Activated CD8-positive, alpha-beta T cell treated with anti-CD3 and anti-CD28 coated beads for 36 hours (primary cell): ENCODE measurements around the gene MTUS2. TPM values are rescaled to one million over a fixed set of nuclear protein-coding genes. Genes with fewer than 3 reads are reported as not detected.

Experiments
- ATAC-seq: fragments of 200-7000 bp; cut with Tn5 transposase; one replicate; pipeline ENCODE4 v1.10.0; 2021; ENCODE audit warnings: mild to moderate bottlenecking, moderate library complexity
- CTCF ChIA-PET: fragments of 350-600 bp; sonication (Branson Sonifier 250); formaldehyde crosslinking; loops from one replicate; lab custom pipeline; 2021; ENCODE audit warnings: antibody characterized with exemption; lab: Charles Lee
- POLR2A ChIA-PET: fragments of 350-600 bp; sonication (Branson Sonifier 250); formaldehyde crosslinking; loops from one replicate; lab custom pipeline; 2021; ENCODE audit warnings: antibody characterized with exemption; lab: Charles Lee
- DNase-seq: peaks from one replicate; pipeline ENCODE4 v3.0.0-alpha.2; 2020
- H3K27ac Mint-ChIP-seq: one replicate; pipeline ENCODE4 v1.8.0; 2021; ENCODE audit warnings: mild to moderate bottlenecking, mixed read lengths
- H3K27me3 Mint-ChIP-seq: one replicate; pipeline ENCODE4 v1.8.0; 2021; ENCODE audit warnings: mixed read lengths
- H3K36me3 Mint-ChIP-seq: one replicate; pipeline ENCODE4 v1.8.0; 2021; ENCODE audit warnings: low read depth, mixed read lengths
- H3K4me1 Mint-ChIP-seq: one replicate; pipeline ENCODE4 v1.8.0; 2021; ENCODE audit warnings: low read depth, mixed read lengths
- H3K4me3 Mint-ChIP-seq: one replicate; pipeline ENCODE4 v1.8.0; 2021; ENCODE audit warnings: mild to moderate bottlenecking, moderate library complexity, mixed read lengths
- H3K9me3 Mint-ChIP-seq: one replicate; pipeline ENCODE4 v1.8.0; 2021; ENCODE audit warnings: mixed read lengths
- intact Hi-C: fragments of 100-400 bp; cut with micrococcal nuclease; formaldehyde crosslinking; loops from one replicate; pipeline ENCODE4 v1.10.0; 2022
- total RNA-seq, 2 experiments: library from RNA; stranded (reverse); gene quantifications; one replicate each; pipeline ENCODE4 v1.2.3, GENCODE V29; 2021
- TF ChIP-seq, protein P1 (sequence below): fragments of 200-600 bp; IDR thresholded peaks from one replicate; pipeline ENCODE4 v1.8.0; 2022; ENCODE audit warnings: antibody characterized with exemption, mild to moderate bottlenecking

The MTUS2 gene
- total RNA-seq, 2 experiments from 2014 or later: not detected

- H3K27ac Mint-ChIP-seq: no peak overlapping the region
- CTCF ChIA-PET: interaction anchor here (4.0 kb wide), 1 partner anchor 20 kb away, joined by 22 read pairs; no protein-coding TSS in a partner anchor
- DNase-seq: no peak
- ATAC-seq: no peak
- POLR2A ChIA-PET: no interaction called here
- H3K4me1 Mint-ChIP-seq: no peaks in the 10 kb centered on the region
- no peaks in the 10 kb centered on the region for H3K9me3 Mint-ChIP-seq
- H3K36me3 Mint-ChIP-seq: peaks cover 66% of the 10 kb centered on the region
- intact Hi-C loops: no loop called here
- H3K27me3 Mint-ChIP-seq: no peaks in the 10 kb centered on the region
- TF ChIP-seq, protein P1, sequence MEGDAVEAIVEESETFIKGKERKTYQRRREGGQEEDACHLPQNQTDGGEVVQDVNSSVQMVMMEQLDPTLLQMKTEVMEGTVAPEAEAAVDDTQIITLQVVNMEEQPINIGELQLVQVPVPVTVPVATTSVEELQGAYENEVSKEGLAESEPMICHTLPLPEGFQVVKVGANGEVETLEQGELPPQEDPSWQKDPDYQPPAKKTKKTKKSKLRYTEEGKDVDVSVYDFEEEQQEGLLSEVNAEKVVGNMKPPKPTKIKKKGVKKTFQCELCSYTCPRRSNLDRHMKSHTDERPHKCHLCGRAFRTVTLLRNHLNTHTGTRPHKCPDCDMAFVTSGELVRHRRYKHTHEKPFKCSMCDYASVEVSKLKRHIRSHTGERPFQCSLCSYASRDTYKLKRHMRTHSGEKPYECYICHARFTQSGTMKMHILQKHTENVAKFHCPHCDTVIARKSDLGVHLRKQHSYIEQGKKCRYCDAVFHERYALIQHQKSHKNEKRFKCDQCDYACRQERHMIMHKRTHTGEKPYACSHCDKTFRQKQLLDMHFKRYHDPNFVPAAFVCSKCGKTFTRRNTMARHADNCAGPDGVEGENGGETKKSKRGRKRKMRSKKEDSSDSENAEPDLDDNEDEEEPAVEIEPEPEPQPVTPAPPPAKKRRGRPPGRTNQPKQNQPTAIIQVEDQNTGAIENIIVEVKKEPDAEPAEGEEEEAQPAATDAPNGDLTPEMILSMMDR: no peak
- no peak overlapping the region for H3K4me3 Mint-ChIP-seq
Observed at GRCh38 chr13:29527916-29528315, 707.8 kb downstream of the MTUS2 start.

- Mint-ChIP-seq H3K9me3 (no peaks in the 10 kb centered on the region), H3K27ac (peak overlapping the region; percentile 16), H3K4me3 (no peak overlapping the region), H3K27me3 (no peaks in the 10 kb centered on the region), H3K36me3 (peaks cover 63% of the 10 kb centered on the region), H3K4me1 (no peaks in the 10 kb centered on the region)
- ATAC-seq (no peak), DNase-seq (no peak)
- ChIA-PET POLR2A (interaction anchor here (1.1 kb wide), 1 partner anchor 14 kb away, joined by 3 read pairs; no protein-coding TSS in a partner anchor), CTCF (no interaction called here)
- intact Hi-C loops: no loop called here
- TF ChIP-seq, protein P1: no peak
Observed at GRCh38 chr13:29529754-29530153, 709.6 kb downstream of the MTUS2 start.

DNA sequence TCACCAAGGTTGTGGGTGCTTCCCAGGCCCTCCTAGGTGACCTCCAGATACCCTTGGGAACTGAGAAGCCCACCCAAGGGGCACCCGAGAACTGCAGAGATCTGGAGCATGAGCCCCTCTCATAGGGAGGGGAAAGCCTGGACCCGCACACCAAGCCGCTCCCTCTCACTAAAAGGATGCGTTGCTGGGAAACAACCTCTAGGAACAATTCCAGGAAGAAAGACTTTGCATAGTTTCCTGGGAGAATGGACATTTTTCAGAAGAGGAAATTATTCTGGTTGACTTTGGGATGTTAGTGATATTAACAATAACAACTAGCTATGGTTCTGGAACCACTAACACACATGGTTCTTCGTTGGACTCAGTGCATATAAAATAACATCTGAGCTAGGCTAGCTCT is 710.8 kb downstream of the MTUS2 start:
- H3K9me3 Mint-ChIP-seq: no peaks in the 10 kb centered on the region
- ChIA-PET POLR2A (no interaction called here), CTCF (interaction anchor here (0.6 to 1.2 kb wide), 3 partner anchors 18 to 176 kb away, joined by 3 read pairs; no protein-coding TSS in a partner anchor)
- DNase-seq (no peak), ATAC-seq (no peak)
- no peak overlapping the region for H3K27ac Mint-ChIP-seq
- no peaks in the 10 kb centered on the region for H3K4me1 Mint-ChIP-seq
- intact Hi-C loops: no loop called here
- H3K27me3 Mint-ChIP-seq: no peaks in the 10 kb centered on the region
- peaks cover 69% of the 10 kb centered on the region for H3K36me3 Mint-ChIP-seq
- H3K4me3 Mint-ChIP-seq: no peak overlapping the region
- TF ChIP-seq, protein P1: no peak

DNA sequence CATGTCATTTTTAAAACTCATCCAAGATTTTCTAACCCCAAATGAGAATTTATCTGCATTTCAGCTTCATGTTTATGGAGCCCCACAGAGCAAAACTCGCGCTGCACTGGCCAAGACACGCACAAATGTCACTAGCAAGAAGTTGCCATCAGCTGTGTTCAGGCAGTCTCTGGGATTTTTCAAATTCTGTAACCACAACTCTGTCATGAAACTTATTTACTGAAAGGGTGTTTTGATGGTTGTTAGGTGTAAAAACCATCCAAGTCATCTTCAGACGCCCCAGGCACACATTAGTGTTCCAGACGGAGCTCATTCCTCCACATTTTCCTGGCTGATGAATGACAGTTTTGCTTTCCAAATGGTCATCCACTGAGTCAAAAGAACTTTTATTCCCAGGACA is 712.0 kb downstream of the MTUS2 start:
- Mint-ChIP-seq H3K27ac (no peak overlapping the region), H3K4me3 (no peak overlapping the region), H3K4me1 (no peaks in the 10 kb centered on the region), H3K36me3 (peaks cover 68% of the 10 kb centered on the region), H3K9me3 (no peaks in the 10 kb centered on the region), H3K27me3 (no peaks in the 10 kb centered on the region)
- ChIA-PET POLR2A (no interaction called here), CTCF (interaction anchor here (1.2 kb wide), 1 partner anchor 24 kb away, joined by 3 read pairs; no protein-coding TSS in a partner anchor)
- no peak for ATAC-seq
- TF ChIP-seq, protein P1: no peak
- no peak for DNase-seq
- intact Hi-C loops: no loop called here

- H3K9me3 Mint-ChIP-seq: no peaks in the 10 kb centered on the region
- intact Hi-C loops: no loop called here
Observed at GRCh38 chr13:29532821-29533220, 712.7 kb downstream of the MTUS2 start.

More at GRCh38 chr13:29532821-29533220, 712.7 kb downstream of the MTUS2 start:
- DNase-seq (no peak), ATAC-seq (no peak)
- no peaks in the 10 kb centered on the region for H3K27me3 Mint-ChIP-seq
- CTCF ChIA-PET: no interaction called here
- no peak overlapping the region for H3K27ac Mint-ChIP-seq
- H3K36me3 Mint-ChIP-seq: peaks cover 63% of the 10 kb centered on the region
- POLR2A ChIA-PET: no interaction called here
- H3K4me1 Mint-ChIP-seq: peaks cover under 1% of the 10 kb centered on the region
- H3K4me3 Mint-ChIP-seq: no peak overlapping the region
- TF ChIP-seq, protein P1: no peak
